ENCODE data around the gene SEC61A2. TPM values are rescaled to one million over a fixed set of nuclear protein-coding genes. Genes with fewer than 3 reads are reported as not detected.

Gene SEC61A2
- polyA plus RNA-seq, 1 donor from 2014 or later: 75.4 TPM

- Histone ChIP-seq H3K9ac (ENCODE audit: low read length) (no peak overlapping the region), H2AFZ (ENCODE audit: low read depth, low read length) (no peak overlapping the region), H3K4me2 (ENCODE audit: low read length) (no peak overlapping the region), H3K27me3 (ENCODE audit: insufficient read depth, low read depth, low read length) (no peaks in the 10 kb centered on the region), H3F3A (ENCODE audit: insufficient read depth, low read length, poor library complexity, severe bottlenecking) (no peaks in the 10 kb centered on the region), H4K20me1 (ENCODE audit: insufficient read depth) (no peaks in the 10 kb centered on the region), H3K36me3 (ENCODE audit: insufficient read depth, low read length) (no peaks in the 10 kb centered on the region), H3K79me2 (replicated peaks; ENCODE audit: insufficient read depth, low read length) (no peaks in the 10 kb centered on the region), H3K27ac (ENCODE audit: low read length) (no peak overlapping the region), H3K4me3 (ENCODE audit: low read length) (no peak overlapping the region), H3K9me2 (ENCODE audit: insufficient read depth, low read length) (no peaks in the 10 kb centered on the region), H3K9me3 (ENCODE audit: low read length) (no peaks in the 10 kb centered on the region)
- TF ChIP-seq CTCF (IDR thresholded peaks at IDR 0.05; ENCODE audit: poor library complexity, severe bottlenecking): no peak
- no peak for TF ChIP-seq REST (IDR thresholded peaks at IDR 0.05; ENCODE audit: borderline replicate concordance)
- no peak for TF ChIP-seq EP300 (conservative IDR thresholded peaks at IDR 0.05; ENCODE audit: poor library complexity, severe bottlenecking)
These were observed 48.2 kb downstream of the SEC61A2 start for GRCh38 chr10:12177642-12178041.

- Histone ChIP-seq H3K9ac (ENCODE audit: low read length) (no peak overlapping the region), H2AFZ (ENCODE audit: low read depth, low read length) (no peak overlapping the region), H4K20me1 (ENCODE audit: insufficient read depth) (no peaks in the 10 kb centered on the region), H3K27ac (ENCODE audit: low read length) (no peak overlapping the region), H3K4me3 (ENCODE audit: low read length) (no peak overlapping the region), H3K9me2 (ENCODE audit: insufficient read depth, low read length) (no peaks in the 10 kb centered on the region), H3K36me3 (ENCODE audit: insufficient read depth, low read length) (no peaks in the 10 kb centered on the region), H3K4me2 (ENCODE audit: low read length) (no peak overlapping the region), H3K9me3 (ENCODE audit: low read length) (no peaks in the 10 kb centered on the region), H3K27me3 (ENCODE audit: insufficient read depth, low read depth, low read length) (no peaks in the 10 kb centered on the region), H3K79me2 (replicated peaks; ENCODE audit: insufficient read depth, low read length) (no peaks in the 10 kb centered on the region), H3F3A (ENCODE audit: insufficient read depth, low read length, poor library complexity, severe bottlenecking) (no peaks in the 10 kb centered on the region)
- TF ChIP-seq RAD21 (conservative IDR thresholded peaks at IDR 0.05) (no peak), EZH2 (IDR thresholded peaks at IDR 0.05; ENCODE audit: borderline replicate concordance, insufficient read depth, low read length, poor library complexity, severe bottlenecking) (no peak), SMC3 (conservative IDR thresholded peaks at IDR 0.05; ENCODE audit: poor library complexity) (no peak), MXI1 (conservative IDR thresholded peaks at IDR 0.05; ENCODE audit: poor library complexity, severe bottlenecking) (no peak), CTCF (IDR thresholded peaks at IDR 0.05; ENCODE audit: poor library complexity, severe bottlenecking) (no peak), POLR2AphosphoS5 (IDR thresholded peaks at IDR 0.05) (no peak), EP300 (conservative IDR thresholded peaks at IDR 0.05; ENCODE audit: poor library complexity, severe bottlenecking) (no peak), TAF1 (IDR thresholded peaks at IDR 0.05; ENCODE audit: low read depth) (no peak), REST (IDR thresholded peaks at IDR 0.05; ENCODE audit: borderline replicate concordance) (no peak)
These were observed 50.2 kb downstream of the SEC61A2 start for GRCh38 chr10:12179606-12180170.
